Vagina (tissue), 2 donors: Measurements from ENCODE around the gene NDST1. TPM values are rescaled to one million over a fixed set of nuclear protein-coding genes. Genes with fewer than 3 reads are reported as not detected.

ENCODE experiments used
- DNase-seq, 2 donors: peaks; one replicate each; pipeline ENCODE4 v3.0.0-alpha.2; 2017; ENCODE audit errors: extremely low spot score in 2 of 2
- H3K27ac ChIP-seq: fragments of 200-600 bp; sonication (generic); one replicate; pipeline ENCODE4 v1.5.1; 2019
- H3K27me3 ChIP-seq: fragments of 200-600 bp; sonication (generic); one replicate; pipeline ENCODE4 v1.5.1; 2019
- H3K36me3 ChIP-seq, 2 donors: fragments of 200-600 bp; sonication (generic); one replicate each; pipeline ENCODE4 v1.5.1; 2017 to 2019
- H3K4me1 ChIP-seq: fragments of 200-600 bp; sonication (generic); one replicate; pipeline ENCODE4 v1.5.1; 2019
- H3K4me3 ChIP-seq, 2 donors: fragments of 200-600 bp; sonication (generic); 1 replicate in 1 of 2; 2 replicates in 1 of 2; pipeline ENCODE4 v1.5.1; 2016 to 2019
- H3K9me3 ChIP-seq: fragments of 200-600 bp; sonication (generic); one replicate; pipeline ENCODE4 v1.5.1; 2019
- POLR2A ChIP-seq, 2 donors: fragments of 450-650 bp; IDR thresholded peaks; one replicate each; pipeline ENCODE4 v1.6.1; 2017; ENCODE audit warnings: antibody characterized with exemption in 2 of 2, mild to moderate bottlenecking in 2 of 2, moderate library complexity in 2 of 2
- POLR2AphosphoS5 ChIP-seq, 2 donors: sonication (generic); formaldehyde crosslinking; IDR thresholded peaks; one replicate each; pipeline ENCODE4 v1.9.0; 2017; ENCODE audit warnings: antibody characterized with exemption in 2 of 2, mild to moderate bottlenecking in 2 of 2, low read depth in 1 of 2; ENCODE audit not compliant: insufficient read depth in 1 of 2
- intact Hi-C: fragments of 100-400 bp; cut with DNase I; formaldehyde crosslinking; loops from one replicate; pipeline ENCODE4 v1.15.1; 2023
- total RNA-seq: library from RNA; depleted of rRNA; stranded (reverse); fragments of >200 nt; gene quantifications from one replicate; pipeline ENCODE4 v1.2.3, GENCODE V29; 2016
- TF ChIP-seq, protein P1 (sequence below), 3 experiments: fragments of 450-650 bp in 2 of 3; fragments of 200-600 bp in 1 of 3; sonication (generic) in 1 of 3; IDR thresholded peaks; one replicate each; pipeline ENCODE4 v1.5.1; 2017 to 2019; ENCODE audit warnings: antibody characterized with exemption in 3 of 3, mild to moderate bottlenecking in 2 of 3, moderate library complexity in 2 of 3

NDST1 gene
- total RNA-seq, 1 donor from 2014 or later = 73.9 TPM

DNA sequence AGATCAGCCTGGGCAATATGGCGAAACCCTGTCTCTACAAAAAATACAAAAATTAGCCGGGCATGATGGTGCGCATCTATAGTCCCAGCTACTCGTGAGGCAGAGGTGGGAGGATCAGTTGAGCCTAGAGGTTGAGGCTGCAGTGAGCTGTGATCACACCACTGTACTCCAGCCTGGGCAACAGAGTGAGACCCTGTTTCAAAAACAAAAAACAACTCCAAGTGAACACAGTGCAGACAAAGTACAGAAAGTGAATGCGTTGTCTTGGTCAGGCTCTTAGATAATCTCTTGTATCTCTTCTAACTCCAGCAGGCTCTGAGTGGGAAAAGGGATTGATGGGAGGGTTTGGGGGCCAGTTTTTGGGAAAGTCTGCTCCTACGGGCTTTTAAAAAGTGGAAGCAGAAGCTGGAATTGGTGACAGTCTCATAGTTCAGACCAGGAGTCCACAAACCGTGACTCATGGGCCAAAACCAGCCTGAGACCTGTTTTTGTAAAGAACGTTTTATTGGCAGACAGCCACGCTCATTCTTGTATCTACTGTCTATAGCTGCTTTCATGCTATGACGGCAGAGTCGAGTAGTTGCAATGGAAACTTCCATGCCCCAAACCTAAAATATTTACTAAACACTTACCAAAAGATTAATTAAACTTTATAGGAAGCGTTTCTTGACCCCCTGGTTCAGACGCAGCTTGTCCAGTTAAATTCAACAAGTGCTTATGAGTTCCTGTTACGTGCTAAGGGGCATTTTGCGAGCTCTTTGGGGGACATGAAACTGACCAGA, 32.9 kb downstream of the NDST1 start:
- peaks cover 17% of the 10 kb centered on the region for H3K4me1 ChIP-seq
- intact Hi-C loops = no loop called here
- no peak for DNase-seq

DNA sequence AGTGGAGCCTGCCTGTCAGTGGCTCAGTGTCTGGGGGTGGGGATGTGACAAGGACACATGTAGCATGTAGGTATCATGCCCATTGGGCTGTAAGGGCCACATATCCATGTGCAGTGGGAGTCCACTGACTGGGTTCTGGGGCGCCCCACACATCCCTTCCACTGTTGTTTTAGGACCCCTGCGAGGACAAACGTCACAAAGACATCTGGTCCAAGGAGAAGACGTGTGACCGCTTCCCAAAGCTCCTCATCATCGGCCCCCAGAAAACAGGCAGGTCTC, 33.4 kb downstream of the NDST1 start:
- DNase-seq = no peak
- intact Hi-C loops = no loop called here
- H3K27ac ChIP-seq = no peak overlapping the region

More for the DNA sequence above, 32.9 kb downstream of the NDST1 start:
- Histone ChIP-seq H3K4me3 (no peak overlapping the region), H3K9me3 (no peaks in the 10 kb centered on the region), H3K27ac (no peak overlapping the region), H3K27me3 (no peaks in the 10 kb centered on the region), H3K36me3 (peaks cover 6 to 65% of the 10 kb centered on the region in 2 donors)
- TF ChIP-seq POLR2A (IDR thresholded peaks at IDR 0.05) (no peak), POLR2AphosphoS5 (IDR thresholded peaks at IDR 0.05; ENCODE audit: insufficient read depth in 1 of 2, low read depth in 1 of 2) (no peak)
- TF ChIP-seq, protein P1, sequence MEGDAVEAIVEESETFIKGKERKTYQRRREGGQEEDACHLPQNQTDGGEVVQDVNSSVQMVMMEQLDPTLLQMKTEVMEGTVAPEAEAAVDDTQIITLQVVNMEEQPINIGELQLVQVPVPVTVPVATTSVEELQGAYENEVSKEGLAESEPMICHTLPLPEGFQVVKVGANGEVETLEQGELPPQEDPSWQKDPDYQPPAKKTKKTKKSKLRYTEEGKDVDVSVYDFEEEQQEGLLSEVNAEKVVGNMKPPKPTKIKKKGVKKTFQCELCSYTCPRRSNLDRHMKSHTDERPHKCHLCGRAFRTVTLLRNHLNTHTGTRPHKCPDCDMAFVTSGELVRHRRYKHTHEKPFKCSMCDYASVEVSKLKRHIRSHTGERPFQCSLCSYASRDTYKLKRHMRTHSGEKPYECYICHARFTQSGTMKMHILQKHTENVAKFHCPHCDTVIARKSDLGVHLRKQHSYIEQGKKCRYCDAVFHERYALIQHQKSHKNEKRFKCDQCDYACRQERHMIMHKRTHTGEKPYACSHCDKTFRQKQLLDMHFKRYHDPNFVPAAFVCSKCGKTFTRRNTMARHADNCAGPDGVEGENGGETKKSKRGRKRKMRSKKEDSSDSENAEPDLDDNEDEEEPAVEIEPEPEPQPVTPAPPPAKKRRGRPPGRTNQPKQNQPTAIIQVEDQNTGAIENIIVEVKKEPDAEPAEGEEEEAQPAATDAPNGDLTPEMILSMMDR (IDR thresholded peaks at IDR 0.05) = no peak

DNA sequence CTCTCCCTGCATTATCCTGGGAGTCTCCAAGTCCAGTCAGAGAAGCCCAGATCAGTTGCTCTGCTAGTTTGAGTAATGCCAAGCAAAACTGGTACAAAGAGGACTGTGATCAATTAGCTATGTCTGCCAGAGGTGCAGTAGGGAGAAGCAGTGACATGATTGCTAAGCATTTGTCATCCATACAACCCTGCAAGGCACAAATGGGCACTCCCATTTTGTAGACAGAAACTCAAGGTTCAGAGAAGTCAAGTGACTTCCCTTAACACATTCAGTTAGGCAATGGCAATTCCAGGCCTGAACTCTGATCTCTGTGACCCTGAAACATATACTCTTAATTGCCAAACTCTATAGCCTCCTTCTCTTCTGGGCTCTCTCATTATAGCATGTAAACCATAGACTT, 34.0 kb downstream of the NDST1 start:
- H3K36me3 ChIP-seq = peaks cover 6 to 60% of the 10 kb centered on the region in 2 donors
- no peak for DNase-seq

More for the DNA sequence above, 33.4 kb downstream of the NDST1 start:
- H3K36me3 ChIP-seq = peaks cover 6 to 65% of the 10 kb centered on the region in 2 donors
- peaks cover 17% of the 10 kb centered on the region for H3K4me1 ChIP-seq
- H3K27me3 ChIP-seq = no peaks in the 10 kb centered on the region
- TF ChIP-seq POLR2A (IDR thresholded peaks at IDR 0.05) = no peak
- no peak for TF ChIP-seq POLR2AphosphoS5 (IDR thresholded peaks at IDR 0.05; ENCODE audit: insufficient read depth in 1 of 2, low read depth in 1 of 2)
- TF ChIP-seq, protein P1 (IDR thresholded peaks at IDR 0.05) = no peak
- no peak overlapping the region for H3K4me3 ChIP-seq
- no peaks in the 10 kb centered on the region for H3K9me3 ChIP-seq

DNA sequence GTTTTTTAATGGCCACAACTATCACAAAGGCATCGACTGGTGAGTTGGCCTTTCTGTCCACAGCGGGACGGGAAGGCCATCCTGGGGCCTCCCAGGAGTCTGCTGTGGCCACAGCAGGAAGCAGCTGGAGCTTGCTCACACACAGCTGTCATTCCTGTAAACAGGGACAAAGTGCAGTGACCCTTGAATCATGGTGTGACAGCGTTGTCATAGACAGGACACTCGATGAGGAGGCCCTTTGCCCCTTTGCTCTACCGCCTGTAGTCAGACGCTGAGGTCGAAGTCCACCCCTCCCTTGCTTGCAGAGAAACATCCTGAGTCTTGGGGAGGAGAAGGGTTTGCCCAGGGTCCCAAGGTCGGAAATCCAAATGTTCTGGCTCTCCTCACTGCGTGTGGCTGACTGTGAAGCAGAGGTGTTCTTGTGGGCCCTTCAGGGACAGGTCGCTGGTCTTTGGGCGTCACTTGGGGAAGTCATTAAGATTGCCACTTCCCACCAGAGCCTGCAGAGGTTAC, 35.1 kb downstream of the NDST1 start:
- H3K36me3 ChIP-seq = peaks cover 6 to 59% of the 10 kb centered on the region in 2 donors
- DNase-seq = no peak
- intact Hi-C loops = no loop called here
- no peaks in the 10 kb centered on the region for H3K27me3 ChIP-seq
- H3K4me1 ChIP-seq = peaks cover 17% of the 10 kb centered on the region
- peak overlapping the region; percentile 38 for H3K27ac ChIP-seq
- H3K4me3 ChIP-seq = no peak overlapping the region
- no peaks in the 10 kb centered on the region for H3K9me3 ChIP-seq
- TF ChIP-seq, protein P1 (IDR thresholded peaks at IDR 0.05) = no peak
- TF ChIP-seq POLR2AphosphoS5 (IDR thresholded peaks at IDR 0.05; ENCODE audit: insufficient read depth in 1 of 2, low read depth in 1 of 2) = peak in 1 of 2 donors; percentile 20
- TF ChIP-seq POLR2A (IDR thresholded peaks at IDR 0.05) = no peak

More for the DNA sequence above, 34.0 kb downstream of the NDST1 start:
- Histone ChIP-seq H3K9me3 (no peaks in the 10 kb centered on the region), H3K27ac (peak overlapping the region; percentile 38), H3K4me1 (peaks cover 17% of the 10 kb centered on the region), H3K4me3 (no peak overlapping the region), H3K27me3 (no peaks in the 10 kb centered on the region)
- intact Hi-C loops = no loop called here
- TF ChIP-seq POLR2A (IDR thresholded peaks at IDR 0.05) = no peak
- TF ChIP-seq, protein P1 (IDR thresholded peaks at IDR 0.05) = no peak
- TF ChIP-seq POLR2AphosphoS5 (IDR thresholded peaks at IDR 0.05; ENCODE audit: insufficient read depth in 1 of 2, low read depth in 1 of 2) = peak in 1 of 2 donors; percentile 32
